Fibroblast of villous mesenchyme (primary cell): ENCODE data around the gene SLC43A3. TPM values are rescaled to one million over a fixed set of nuclear protein-coding genes. Genes with fewer than 3 reads are reported as not detected.

Source experiments
- DNase-seq: peaks from one replicate; pipeline ENCODE4 v3.0.0-alpha.2; 2010; ENCODE audit warnings: low read depth
- H3K4me3 ChIP-seq: 2 replicates; pipeline ENCODE4 v1.5.1; 2011; ENCODE audit warnings: low read depth, mild to moderate bottlenecking, low read length
- total RNA-seq: library from RNA; depleted of rRNA; stranded (reverse); fragments of >200 nt; gene quantifications from 2 replicates; pipeline ENCODE4 v1.2.3, GENCODE V29; 2012
- TF ChIP-seq, protein P1 (sequence below): IDR thresholded peaks from 2 replicates; pipeline ENCODE4 v1.5.1; 2012; ENCODE audit warnings: low read depth, mild to moderate bottlenecking, low read length; ENCODE audit not compliant: insufficient read depth

The SLC43A3 gene
- total RNA-seq, 1 donor: 26.3 TPM

DNA sequence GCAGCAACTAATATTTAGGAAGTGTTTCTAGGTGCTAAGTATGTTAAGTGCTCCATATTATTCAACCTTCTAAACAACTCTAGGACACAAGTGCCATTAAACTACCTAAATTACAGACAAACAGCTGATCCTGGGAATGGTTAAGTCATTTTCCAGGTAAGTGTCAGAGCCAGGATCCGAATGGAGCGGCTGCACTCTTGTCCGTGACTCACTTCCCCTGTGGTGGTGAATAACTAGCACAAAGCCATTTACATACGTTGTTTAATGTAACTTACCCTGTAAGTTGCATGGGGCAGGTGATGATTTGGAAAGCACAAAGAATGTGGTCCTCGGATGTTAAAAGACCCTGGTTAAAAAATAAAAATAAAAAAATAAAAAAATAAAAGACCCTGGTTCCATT, 27.7 kb downstream of the SLC43A3 start:
- no peak for DNase-seq
- H3K4me3 ChIP-seq: no peak overlapping the region
- TF ChIP-seq, protein P1, sequence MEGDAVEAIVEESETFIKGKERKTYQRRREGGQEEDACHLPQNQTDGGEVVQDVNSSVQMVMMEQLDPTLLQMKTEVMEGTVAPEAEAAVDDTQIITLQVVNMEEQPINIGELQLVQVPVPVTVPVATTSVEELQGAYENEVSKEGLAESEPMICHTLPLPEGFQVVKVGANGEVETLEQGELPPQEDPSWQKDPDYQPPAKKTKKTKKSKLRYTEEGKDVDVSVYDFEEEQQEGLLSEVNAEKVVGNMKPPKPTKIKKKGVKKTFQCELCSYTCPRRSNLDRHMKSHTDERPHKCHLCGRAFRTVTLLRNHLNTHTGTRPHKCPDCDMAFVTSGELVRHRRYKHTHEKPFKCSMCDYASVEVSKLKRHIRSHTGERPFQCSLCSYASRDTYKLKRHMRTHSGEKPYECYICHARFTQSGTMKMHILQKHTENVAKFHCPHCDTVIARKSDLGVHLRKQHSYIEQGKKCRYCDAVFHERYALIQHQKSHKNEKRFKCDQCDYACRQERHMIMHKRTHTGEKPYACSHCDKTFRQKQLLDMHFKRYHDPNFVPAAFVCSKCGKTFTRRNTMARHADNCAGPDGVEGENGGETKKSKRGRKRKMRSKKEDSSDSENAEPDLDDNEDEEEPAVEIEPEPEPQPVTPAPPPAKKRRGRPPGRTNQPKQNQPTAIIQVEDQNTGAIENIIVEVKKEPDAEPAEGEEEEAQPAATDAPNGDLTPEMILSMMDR: no peak

DNA sequence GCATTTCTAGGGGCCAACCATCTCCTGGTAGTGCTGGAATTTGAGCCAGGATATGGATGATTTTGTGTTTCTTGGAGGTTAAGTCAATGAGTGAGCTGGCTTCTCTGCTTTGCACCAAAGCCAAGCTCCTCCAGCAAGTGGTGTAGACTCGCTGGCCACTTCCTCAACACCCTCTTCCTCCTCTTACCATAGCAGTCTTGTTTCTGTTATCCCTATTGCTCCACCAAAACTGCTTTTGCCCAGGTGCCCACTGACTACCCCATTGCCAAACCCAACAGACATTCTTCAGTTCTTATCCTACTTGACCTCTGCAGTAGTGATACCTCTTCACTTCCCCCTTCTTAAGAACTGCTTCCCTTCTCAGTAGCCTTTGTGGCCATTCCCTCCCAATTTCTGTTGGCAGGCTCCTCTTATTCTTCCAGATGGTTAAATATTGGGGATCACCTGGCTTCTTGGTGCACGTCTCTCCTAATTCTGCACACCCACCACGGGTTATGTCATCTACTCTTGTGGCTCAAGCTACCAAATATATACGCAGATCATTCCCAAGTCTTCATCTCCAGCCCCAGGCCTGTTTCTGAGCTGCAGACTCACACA, 29.4 kb downstream of the SLC43A3 start:
- TF ChIP-seq, protein P1: no peak
- H3K4me3 ChIP-seq: no peak overlapping the region
- no peak for DNase-seq

DNA sequence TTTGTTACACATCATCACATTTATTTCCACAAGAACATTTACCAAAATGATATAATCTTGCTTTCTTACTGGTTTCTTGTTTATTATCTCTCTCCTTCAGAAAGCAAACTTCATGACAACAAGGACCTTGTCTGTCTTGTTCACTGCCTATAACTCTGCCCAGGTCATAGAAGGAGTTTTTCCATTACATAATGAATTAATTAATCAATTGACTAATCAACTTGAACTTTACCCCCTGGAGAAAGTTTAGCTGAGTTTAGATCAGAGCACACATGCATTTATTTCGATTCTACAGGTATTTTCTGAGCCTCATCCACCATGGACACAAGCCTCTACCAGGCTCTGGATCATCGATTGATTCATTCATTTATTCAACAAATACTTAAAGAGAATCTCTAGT, 30.2 kb downstream of the SLC43A3 start:
- no peak overlapping the region for H3K4me3 ChIP-seq
- TF ChIP-seq, protein P1: no peak
- no peak for DNase-seq

DNA sequence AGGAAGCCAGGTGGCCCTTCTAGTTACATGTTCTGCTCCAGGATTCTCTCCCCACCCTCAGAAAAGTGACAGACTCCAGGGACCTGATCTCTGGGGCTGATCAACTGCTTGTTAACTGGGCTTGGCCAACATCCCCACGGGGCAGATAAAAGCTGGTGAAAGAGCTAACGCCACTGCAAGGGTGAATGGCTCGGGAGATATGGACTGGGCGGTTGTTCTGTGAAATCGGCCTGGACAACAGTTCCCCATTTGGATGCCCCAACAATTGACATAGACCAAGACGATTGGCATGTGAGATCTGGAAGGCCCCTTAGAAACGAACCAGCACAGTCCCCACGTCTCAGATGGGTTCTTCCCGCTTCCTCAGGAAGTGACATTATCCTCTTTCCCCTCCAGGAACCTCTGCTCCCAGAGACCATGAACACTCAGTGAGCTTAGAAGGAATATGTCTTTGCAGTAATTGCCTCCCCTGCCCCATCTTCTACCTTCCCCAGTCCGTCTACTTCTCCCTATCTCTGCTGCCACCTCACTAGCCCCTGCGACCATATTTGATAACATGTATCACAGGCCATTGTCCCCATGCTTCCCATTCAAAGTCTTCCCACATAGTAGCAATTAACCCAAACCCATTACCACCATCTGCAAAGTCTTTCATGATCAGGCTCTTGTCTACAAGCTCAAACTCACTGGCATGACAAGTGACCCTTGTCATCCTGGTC, 30.9 kb downstream of the SLC43A3 start:
- no peak for DNase-seq
- TF ChIP-seq, protein P1: no peak
- H3K4me3 ChIP-seq: no peak overlapping the region

DNA sequence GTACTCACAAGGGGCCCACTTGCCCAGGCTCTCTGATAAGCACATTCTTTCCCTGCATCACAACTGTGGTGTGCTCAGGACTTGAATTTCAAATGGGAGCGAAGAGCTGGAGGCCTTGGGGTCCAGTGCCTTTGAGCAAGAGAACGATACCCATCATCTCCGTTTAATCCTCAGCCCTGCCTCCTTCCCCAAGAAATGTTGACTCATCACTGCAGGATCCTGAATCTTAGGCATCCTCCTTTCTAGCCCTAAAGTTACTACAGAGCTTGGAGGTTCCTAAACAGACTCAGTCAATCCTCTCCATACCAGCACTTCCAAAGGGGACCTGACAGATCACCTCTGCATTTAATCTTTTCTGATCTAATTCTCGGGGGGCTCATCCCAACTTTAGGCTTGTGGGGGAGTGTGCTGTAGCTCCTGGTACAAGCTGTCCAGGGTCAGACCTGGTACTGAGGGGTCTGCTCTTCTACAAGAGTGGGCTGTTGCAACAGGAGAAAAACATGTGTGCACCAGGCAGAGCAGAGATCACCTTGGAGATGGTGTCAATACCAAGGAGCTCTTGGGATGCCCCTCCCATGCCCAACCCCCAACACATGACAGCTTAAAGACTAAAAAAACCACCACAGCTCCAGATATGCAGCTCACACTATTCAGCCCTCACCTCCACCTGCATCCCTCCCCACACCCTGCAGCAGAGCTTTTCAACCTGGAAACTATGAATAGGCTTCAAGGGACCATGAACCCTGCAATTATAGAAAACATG, 32.5 kb downstream of the SLC43A3 start:
- TF ChIP-seq, protein P1: no peak
- H3K4me3 ChIP-seq: no peak overlapping the region
- DNase-seq: no peak

DNA sequence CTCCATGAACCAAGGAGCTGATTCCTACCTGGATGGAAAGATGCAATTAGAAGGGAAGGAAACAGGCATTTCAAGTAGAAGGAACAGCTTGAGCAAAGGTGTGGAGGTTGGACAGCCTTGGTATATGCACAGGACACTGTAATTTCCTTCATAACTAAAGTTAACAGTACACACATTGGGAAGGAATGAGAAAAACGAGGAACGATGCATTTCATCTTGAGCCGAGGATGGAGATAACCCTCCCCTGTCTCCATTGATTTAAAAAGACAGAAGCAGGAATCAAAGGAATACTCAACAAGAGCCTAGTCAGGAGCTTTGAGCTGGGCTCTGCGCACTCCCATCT, 34.2 kb downstream of the SLC43A3 start:
- TF ChIP-seq, protein P1: no peak

More for the DNA sequence above, 34.2 kb downstream of the SLC43A3 start:
- no peak for DNase-seq
- H3K4me3 ChIP-seq: no peak overlapping the region
